Kidney epithelial cell (primary cell): Measurements from ENCODE around the gene RAD54L. TPM values are rescaled to one million over a fixed set of nuclear protein-coding genes. Genes with fewer than 3 reads are reported as not detected.

Experiments
- DNase-seq: peaks from one replicate; pipeline ENCODE4 v3.0.0-alpha.2; 2010; ENCODE audit warnings: low read depth
- H3K27me3 ChIP-seq: 2 replicates; pipeline ENCODE4 v1.6.0; 2011; ENCODE audit warnings: low read length; ENCODE audit not compliant: control insufficient read depth, insufficient read depth
- H3K36me3 ChIP-seq: 2 replicates; pipeline ENCODE4 v1.5.1; 2011; ENCODE audit warnings: low read length; ENCODE audit not compliant: control insufficient read depth, insufficient read depth
- H3K4me3 ChIP-seq: 2 replicates; pipeline ENCODE4 v1.5.1; 2011; ENCODE audit warnings: low read depth, mild to moderate bottlenecking, control low read depth, low read length
- CTCF ChIP-seq: IDR thresholded peaks from 2 replicates; pipeline ENCODE4 v1.5.1; 2011; ENCODE audit warnings: mild to moderate bottlenecking, moderate library complexity, low read length, control low read depth, inconsistent platforms; ENCODE audit not compliant: insufficient read depth, poor library complexity, severe bottlenecking
- total RNA-seq: library from RNA; depleted of rRNA; stranded (reverse); fragments of >200 nt; gene quantifications from 2 replicates; pipeline ENCODE4 v1.2.3, GENCODE V29; 2015

RAD54L gene
- total RNA-seq, 1 donor from 2014 or later = 6.1 TPM

GRCh38 chr1:46285730-46286477 lies 38.3 kb downstream of the RAD54L start:
- no peak for TF ChIP-seq CTCF
- H3K36me3 ChIP-seq = peaks cover 4% of the 10 kb centered on the region
- H3K4me3 ChIP-seq = no peak overlapping the region
- no peaks in the 10 kb centered on the region for H3K27me3 ChIP-seq
- no peak for DNase-seq

DNA sequence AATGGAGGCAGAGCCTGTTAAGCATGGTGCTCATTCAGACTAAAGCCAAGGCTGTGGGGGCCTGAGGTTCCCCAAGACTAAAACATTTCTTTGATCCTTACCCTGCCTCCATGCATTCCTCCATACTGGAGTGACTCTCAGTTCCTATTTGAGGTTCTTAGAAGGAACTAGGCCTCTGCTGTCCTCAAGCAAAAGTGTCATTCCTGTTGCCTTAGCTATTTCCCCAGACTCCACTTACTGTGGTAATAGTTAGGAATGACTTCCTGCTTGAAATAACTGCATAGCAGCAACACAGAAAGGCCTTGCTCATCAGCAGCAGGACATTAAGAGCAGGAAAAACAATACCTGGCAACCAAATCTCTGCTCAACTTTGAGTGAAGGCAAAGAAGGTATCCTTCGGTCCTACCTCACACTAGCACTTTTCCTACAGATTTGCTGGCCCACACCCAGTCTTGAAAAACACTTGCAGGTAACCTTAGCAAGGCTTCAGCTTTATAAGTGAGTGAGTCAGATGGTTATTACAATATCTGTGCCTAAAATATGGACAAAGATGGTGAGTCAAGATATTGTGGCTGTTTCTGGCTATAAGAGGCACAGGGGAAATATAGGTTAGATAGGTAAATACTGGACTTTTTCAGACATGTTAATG lies 41.0 kb downstream of the RAD54L start:
- no peak for TF ChIP-seq CTCF
- H3K4me3 ChIP-seq = no peak overlapping the region
- peak; percentile 37 for DNase-seq
- peaks cover 4% of the 10 kb centered on the region for H3K36me3 ChIP-seq
- H3K27me3 ChIP-seq = no peaks in the 10 kb centered on the region

DNA sequence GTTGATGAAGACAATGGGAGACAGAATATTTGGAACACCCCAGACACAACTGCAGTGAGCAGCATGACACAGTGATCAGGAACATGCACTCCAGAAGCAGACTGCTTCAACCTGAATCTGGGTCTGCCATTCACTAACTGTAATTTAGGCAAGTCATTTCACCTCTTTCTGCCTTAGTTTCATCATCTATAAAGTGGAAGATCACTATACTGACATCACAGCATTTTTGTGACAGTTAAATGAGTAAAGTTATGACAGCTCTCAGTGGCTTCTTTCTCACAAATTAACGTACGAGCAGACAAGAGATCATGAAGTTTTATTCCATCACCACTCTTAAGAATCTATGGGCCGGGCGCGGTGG lies 41.6 kb downstream of the RAD54L start:
- no peak for DNase-seq
- H3K27me3 ChIP-seq = no peaks in the 10 kb centered on the region
- H3K36me3 ChIP-seq = peaks cover 4% of the 10 kb centered on the region
- no peak overlapping the region for H3K4me3 ChIP-seq
- TF ChIP-seq CTCF = no peak

GRCh38 chr1:46289976-46290375 lies 42.4 kb downstream of the RAD54L start:
- Histone ChIP-seq H3K27me3 (no peaks in the 10 kb centered on the region), H3K36me3 (peaks cover 3% of the 10 kb centered on the region), H3K4me3 (no peak overlapping the region)
- DNase-seq = no peak
- no peak for TF ChIP-seq CTCF

DNA sequence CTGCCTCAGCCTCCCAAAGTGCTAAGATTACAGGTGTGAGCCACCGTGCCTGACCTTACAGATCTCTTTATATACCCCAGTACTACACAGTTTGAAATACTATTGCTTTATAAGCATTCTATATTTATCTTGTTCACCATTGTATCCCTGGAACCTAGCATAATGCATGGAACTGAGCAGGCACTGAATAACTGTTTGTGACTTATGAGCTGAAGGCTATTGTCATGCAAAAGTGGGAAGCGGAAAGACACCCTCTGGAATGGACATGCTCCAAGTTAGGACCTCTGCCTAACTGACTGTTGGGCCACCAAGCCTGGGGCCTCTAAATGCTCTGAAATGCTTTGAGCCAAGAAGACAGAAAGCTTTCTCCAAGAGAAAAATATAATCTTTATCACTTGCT lies 47.7 kb downstream of the RAD54L start:
- no peaks in the 10 kb centered on the region for H3K27me3 ChIP-seq
- no peak for TF ChIP-seq CTCF
- H3K36me3 ChIP-seq = peaks cover 4% of the 10 kb centered on the region
- no peak for DNase-seq
- no peak overlapping the region for H3K4me3 ChIP-seq
